ENCODE measurements around the gene SEMA5A.

DNA sequence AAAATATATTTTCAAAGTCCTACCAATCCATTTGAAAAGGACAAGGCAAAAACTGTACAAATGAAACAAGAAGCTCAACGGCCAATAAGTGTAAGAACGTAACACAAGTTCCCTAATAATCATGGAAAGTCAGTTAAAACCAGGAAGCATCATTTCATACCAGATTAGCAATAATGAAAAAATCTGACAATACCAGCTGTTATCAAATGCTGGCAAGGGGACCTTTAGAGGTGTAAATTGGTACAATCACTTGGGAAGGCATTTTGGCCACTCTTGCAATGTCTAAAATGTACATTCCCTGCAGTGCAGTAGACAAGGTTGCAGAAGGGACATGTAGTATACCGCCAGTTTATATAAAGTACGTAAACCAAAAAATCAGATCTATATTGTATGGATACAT is 10.1 kb upstream of the SEMA5A start:
- TF ChIP-seq POLR2A (IDR thresholded peaks at IDR 0.05) = no peak
- TF ChIP-seq, protein P1, sequence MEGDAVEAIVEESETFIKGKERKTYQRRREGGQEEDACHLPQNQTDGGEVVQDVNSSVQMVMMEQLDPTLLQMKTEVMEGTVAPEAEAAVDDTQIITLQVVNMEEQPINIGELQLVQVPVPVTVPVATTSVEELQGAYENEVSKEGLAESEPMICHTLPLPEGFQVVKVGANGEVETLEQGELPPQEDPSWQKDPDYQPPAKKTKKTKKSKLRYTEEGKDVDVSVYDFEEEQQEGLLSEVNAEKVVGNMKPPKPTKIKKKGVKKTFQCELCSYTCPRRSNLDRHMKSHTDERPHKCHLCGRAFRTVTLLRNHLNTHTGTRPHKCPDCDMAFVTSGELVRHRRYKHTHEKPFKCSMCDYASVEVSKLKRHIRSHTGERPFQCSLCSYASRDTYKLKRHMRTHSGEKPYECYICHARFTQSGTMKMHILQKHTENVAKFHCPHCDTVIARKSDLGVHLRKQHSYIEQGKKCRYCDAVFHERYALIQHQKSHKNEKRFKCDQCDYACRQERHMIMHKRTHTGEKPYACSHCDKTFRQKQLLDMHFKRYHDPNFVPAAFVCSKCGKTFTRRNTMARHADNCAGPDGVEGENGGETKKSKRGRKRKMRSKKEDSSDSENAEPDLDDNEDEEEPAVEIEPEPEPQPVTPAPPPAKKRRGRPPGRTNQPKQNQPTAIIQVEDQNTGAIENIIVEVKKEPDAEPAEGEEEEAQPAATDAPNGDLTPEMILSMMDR (IDR thresholded peaks at IDR 0.05) = no peak
